ENCODE data around the gene ZNF692.
"Not testable (repeated sequence)": the region's sequence is repeated elsewhere in the genome, so short reads cannot be mapped to it uniquely, and the experiment has no call there.

ZNF692 gene

GRCh38 chr1:248805876-248806275 is 53.0 kb downstream of the ZNF692 start:
- DNase-seq, result no peak

DNA sequence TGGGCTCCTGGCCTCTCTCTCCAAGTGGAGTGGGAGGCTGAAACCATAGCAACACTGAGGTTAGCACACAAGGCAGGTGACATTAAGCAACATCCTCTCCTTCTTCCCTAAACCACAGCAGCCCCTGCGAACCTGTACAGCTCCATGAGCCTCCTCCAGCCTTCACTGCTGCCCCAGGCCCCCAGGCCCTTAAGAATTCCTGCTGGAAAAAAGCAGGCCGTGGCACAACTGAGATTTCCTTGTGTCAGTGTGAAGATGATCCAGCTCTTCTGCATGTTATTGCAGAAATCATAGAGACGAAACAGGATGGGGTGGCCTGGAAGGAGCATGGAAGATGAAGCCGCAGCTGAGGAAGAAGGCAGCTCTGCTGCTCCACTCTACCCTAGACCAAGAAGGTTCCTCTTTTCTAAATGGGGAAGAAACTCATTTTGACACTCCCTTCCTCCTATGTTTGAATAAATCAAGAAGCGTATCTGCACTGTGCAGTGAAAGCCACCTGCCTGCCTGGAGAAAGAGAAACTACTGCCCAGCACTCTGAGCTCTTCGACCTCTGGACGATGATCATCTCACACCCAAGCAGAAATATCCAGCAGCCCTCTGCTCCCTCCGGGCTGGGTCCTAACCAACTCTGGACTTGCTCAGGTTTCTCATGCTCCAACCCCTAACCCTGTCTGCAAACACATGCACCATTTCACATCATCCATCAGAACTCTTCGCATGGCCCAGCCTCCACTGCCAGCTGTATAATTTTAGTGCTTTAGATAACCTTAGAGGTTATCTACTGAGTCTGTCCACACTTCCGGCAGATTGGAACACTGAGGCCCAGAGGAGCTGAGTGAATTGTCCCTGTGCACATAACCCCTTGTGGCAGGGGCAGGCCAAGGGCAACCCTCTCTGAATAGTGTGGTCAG is 53.9 kb downstream of the ZNF692 start:
- DNase-seq, result no peak

- not testable (repeated sequence) for DNase-seq
Measured at GRCh38 chr1:248803501-248803900, 55.4 kb downstream of the ZNF692 start.

GRCh38 chr1:248802454-248802853 is 56.4 kb downstream of the ZNF692 start:
- no peak for DNase-seq

- no peak for DNase-seq
Measured at GRCh38 chr1:248800459-248800858, 58.4 kb downstream of the ZNF692 start.

Measured in stimulated activated CD4-positive, alpha-beta T cell treated with anti-CD3 and anti-CD28 coated beads, Interleukin-2, amount 100 ng/mL, for 24 hours (primary cell).